NCI-H1417 treated with DMSO at 0.1 percent for 48 hours (cell line): ENCODE measurements around the gene GSG1L2.

Experiments used
- DNase-seq: peaks from one replicate; lab custom pipeline; 2025; lab: John Stamatoyannopoulos, UW

The GSG1L2 gene

DNA sequence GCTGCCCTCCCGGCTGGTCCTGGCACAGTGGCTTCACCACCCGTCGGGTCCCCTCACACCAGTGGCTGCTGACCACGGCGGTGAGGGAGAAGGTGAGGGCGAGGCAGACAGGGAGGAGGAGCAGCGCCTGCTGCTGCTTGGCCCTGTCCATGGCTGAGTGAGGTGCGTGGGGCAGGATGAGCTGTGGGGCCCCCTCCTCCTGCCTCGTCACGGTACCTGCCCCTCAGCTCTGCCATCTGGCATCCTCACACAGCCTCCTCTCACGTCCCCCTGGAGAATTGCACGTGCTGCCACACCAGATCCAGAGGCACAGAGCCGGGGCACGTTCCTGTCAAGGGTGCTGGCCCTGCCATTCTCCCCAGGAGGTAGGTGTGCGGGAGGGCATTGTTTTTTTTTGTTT is at the start of gene GSG1L2:
GSG1L2 (minus strand) TSS at position 159 of the 400 bp plus-strand sequence; CDS start at position 151, 8 bp downstream.
- DNase-seq: no peak

- DNase-seq: no peak
These were observed 46.7 kb upstream of the GSG1L2 start for GRCh38 chr17:9868552-9868951.

DNA sequence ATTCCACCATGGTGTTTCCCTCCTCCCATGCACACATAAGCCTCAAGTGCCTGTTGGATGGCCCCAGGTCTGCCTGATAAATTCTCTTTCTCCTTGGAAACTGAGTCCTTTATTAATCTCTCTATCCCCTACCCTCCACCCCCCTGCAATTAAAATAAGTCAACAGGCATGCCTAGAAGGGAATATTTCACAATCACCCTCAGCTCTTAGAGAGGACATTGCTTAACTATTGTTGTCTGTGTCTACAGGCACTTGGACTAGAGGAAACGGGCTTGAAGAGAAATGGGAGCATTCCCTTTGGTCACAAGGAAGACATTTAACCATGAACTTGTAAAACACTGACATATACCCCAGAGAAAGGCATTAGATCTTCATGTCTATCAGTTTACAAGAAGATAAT is 43.7 kb upstream of the GSG1L2 start:
- no peak for DNase-seq

GRCh38 chr17:9862949-9863348 is 41.1 kb upstream of the GSG1L2 start:
- DNase-seq: no peak

DNA sequence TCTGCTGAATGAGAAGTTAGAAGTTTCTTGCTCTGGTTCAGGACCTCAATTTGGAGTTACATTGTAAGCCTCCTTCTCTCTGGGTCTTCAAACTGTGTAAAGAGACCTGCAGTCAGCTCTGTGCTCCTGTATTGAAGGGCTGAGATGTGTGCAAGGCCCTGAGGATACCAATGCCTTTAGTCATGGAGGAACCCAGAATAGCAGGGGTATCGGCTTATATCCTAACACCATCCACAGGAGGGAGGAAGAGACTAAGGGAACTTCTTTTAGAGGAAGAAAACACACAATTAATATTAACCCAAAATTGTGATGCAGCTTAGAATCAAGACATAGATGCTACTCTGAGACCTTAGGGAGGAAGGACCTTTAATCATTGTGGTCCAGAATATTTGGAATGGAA is 40.3 kb upstream of the GSG1L2 start:
- no peak for DNase-seq

DNA sequence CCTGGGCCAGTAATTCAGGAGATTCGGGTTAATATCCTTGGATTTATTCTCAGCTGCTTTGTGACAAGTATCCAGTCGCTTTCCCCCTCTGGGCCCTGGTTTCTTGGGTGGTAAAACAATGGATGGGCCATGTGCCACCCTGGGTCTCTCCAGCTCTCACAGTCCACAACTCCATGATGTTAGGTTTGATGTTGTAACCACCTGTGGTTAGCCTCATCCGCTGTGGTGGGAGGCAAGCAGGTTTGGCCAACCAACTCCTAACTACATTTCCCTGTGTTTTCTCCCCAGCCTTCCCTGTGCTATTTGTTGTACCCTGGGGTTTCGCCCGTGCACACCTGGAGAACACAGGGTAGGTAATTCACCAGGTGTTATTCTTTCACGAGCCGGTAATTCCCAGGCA is 39.0 kb upstream of the GSG1L2 start:
- no peak for DNase-seq

- DNase-seq: no peak
These were observed 37.9 kb upstream of the GSG1L2 start for GRCh38 chr17:9859781-9860180.

- DNase-seq: no peak
These were observed 33.2 kb upstream of the GSG1L2 start for GRCh38 chr17:9855036-9855435.

DNA sequence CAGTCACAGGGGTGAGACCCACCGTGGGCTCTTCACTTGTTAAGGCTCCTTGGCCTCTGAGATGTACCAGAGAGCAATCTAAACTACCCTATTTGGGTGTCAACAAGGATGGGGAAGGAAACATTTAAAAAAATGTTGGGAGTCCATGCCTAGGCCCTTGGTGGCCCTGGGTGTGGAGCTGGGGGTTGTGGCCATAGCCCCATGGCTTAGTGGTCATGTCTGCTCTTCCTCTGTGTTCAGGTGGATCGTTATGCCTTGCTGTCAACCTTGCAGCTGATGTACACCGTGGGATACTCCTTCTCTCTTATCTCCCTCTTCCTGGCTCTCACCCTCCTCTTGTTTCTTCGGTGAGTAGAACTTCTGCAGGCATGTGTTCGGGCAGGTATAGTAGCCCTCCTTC is 32.4 kb upstream of the GSG1L2 start:
- no peak for DNase-seq

DNA sequence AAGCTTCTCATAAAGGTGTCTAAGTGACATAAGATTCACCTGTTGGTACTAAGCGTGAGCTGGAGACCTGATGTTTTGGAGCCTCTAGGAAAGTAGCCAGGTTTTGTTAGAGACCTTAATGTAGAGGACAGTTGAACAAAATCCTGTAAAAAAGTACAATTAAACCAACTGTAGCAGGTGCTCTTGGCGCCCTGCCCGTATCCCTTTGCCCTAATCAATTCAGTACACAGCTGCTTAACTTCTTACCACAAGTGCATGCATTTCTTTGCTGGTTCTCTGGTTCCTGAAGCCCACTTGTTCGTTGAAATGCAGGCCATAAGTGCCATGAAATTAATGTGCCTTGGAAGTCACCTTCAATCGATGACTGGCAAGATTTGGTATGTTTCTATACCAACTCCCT is 28.3 kb upstream of the GSG1L2 start:
- no peak for DNase-seq

- DNase-seq: no peak
These were observed 23.4 kb upstream of the GSG1L2 start for GRCh38 chr17:9845306-9845705.

DNA sequence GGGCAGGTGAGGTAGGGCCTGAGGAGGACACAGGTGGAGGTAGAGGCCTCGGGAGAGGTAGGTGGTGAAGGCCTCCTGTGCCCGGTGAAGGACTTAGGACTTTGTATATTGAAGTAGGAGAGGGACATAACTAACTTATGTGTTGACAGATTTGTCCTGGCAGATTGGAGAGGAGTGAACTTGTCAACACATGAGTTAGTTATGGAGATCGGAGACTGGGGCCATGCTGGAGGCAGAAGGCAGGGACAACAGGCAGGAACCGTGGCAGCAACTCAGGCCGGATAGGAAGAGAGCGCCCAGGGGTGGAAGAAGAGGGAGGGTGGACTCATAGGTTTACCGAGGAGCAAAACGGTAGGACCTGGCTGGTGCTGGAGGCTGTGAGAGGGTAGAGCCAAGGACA is 22.3 kb upstream of the GSG1L2 start:
- DNase-seq: no peak

GRCh38 chr17:9843152-9844010 is 21.5 kb upstream of the GSG1L2 start:
- DNase-seq: no peak

GRCh38 chr17:9842057-9842758 is 20.3 kb upstream of the GSG1L2 start:
- no peak for DNase-seq

DNA sequence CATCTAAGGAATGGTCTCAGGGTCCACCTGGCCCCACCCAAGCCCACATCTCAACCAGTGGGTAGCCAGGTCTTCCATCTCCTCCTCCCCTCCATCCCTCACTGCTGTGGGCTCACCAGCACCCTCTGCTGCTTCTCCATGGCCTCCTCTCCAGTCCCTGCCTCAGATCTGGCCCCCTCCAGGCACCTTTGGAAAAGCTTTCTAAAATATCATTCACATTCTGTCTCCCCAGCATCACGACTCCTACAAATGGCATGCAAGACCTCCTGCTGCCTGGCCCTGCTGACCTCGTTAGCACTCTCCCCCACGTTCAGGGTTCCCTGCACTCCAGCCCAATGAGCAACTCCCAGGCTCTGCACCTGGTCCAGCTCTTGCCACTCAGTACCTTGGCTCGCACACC is 17.6 kb upstream of the GSG1L2 start:
- no peak for DNase-seq

- no peak for DNase-seq
These were observed 15.9 kb upstream of the GSG1L2 start for GRCh38 chr17:9837551-9838471.

DNA sequence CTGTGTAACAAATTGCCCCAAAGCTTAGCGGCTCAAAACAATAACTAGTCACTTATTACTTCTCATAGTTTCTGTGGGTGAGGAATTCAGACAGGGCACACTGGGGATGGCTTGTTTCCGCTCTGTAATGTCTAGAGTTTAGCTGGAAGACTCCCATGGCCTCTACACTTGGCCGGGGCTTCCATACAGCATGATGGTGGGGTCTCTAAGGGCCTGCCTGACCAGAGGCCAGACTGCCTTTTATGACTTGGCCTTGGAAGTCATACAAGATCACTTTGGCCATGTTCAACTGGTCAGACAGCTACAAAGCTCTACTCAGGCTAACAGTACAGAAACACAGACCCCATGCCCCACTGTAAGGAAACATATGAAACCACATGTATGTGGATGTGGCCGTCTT is 12.0 kb upstream of the GSG1L2 start:
- DNase-seq: no peak

DNA sequence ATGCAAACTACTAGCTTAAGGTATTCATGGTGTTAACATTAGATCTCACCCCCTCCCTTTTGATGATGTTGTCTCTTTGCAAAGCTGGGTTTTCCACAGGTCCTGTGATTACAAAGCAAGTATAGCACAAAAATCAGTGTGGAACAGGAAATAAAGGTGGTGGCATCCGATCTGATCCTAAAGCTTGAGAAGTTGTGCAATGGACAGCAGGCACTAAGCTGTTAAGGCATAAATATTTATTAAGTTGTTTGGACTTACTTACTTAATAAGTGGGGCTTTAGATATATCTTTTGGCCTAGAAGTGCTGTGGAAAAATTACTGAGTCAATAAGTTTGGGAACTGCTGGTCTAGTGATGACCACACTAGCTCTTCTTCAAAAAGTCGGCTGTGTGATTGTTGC is 8.8 kb upstream of the GSG1L2 start:
- no peak for DNase-seq

DNA sequence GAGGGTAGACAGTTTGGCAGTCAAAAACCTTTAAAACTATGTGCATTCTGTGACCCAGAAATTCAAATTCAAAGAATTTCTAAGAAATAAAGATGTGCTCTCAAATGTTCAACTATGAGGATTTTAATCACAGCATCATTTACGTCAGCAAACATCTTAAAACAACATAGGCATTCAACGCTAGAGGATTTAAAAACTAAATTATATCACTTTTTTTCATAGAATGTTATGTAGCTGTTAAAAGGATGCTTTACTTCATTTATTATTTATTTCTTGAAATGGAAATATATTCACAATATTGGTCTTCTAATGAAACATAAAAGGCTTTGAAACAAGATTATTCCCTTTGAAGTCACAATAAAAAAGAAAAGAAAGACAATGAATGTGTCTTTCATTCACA is 7.5 kb upstream of the GSG1L2 start:
- DNase-seq: no peak

DNA sequence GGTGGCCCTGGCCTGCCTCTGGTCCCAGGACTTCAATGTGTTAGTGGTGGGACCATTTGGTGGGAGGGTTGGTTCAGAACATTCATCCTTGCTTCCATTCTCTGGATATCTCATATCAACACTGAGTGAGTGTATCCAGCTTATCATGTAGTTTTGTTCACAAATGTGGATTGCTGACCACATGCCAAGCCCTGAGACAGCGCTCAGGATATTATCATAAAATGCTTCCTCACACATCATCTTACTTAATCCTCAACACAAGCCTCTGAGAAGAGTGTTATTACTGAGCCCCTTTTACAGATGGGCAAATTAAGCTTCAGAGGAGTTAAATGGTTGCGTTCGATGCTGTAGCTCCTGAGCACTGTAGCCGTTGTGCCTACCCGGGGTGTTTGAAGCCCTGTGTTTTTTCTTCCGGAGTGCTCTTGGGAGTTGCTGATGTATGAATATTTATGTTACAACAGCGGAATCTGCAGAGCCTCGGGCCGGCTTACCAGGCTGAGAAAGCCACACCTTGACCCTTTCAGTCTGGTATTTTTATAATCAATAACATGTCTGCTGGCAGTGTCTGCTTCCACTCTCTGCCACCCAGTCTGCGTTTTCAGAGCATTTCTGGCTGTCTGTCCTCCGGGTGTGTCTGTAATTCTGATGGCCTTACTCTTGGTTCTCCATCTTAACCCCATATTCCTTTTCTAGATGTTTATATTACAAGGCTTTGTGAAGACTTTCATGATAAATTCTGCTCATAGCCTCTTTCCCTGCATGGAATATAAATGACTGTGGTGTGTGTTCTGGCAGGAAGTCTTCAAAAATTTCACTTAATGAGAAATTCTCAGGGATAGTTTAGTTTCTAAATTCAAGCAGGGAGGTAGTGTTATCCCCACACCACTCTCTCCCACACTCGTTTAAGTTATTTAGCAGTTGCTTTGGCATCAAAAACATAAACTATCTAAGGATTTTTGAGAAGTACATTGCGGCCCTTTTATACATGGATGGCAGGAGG is 6.7 kb upstream of the GSG1L2 start:
- no peak for DNase-seq

GRCh38 chr17:9825641-9826150 is 3.8 kb upstream of the GSG1L2 start, which contains the start of gene GLP2R:
TSS of gene GLP2R (plus strand) at chr17:9825924. CDS start at chr17:9826064, 140 bp downstream.
- no peak for DNase-seq
